GM12878 (cell line): ENCODE measurements around the gene UBE3B. TPM values are rescaled to one million over a fixed set of nuclear protein-coding genes. Genes with fewer than 3 reads are reported as not detected.

Experiments
- TCF12 ChIP-seq: IDR thresholded peaks from 2 replicates; pipeline ENCODE4 v1.6.1; 2011; ENCODE audit warnings: low read depth, mild to moderate bottlenecking, low read length
- TCF3 ChIP-seq: IDR thresholded peaks from 2 replicates; pipeline ENCODE4 v1.6.1; 2012; ENCODE audit warnings: low read depth, mild to moderate bottlenecking, low read length, borderline replicate concordance; ENCODE audit not compliant: insufficient read depth
- polyA plus RNA-seq, 11 experiments: library from polyadenylated mRNA; depleted of rRNA in 4 of 11; unstranded in 6 of 11; stranded (reverse) in 5 of 11; fragments of >200 nt; fragmentation: Nextera tagmentation in 4 of 11; fragmentation: Illumina TruSeq in 1 of 11; extraction: Ambion mirVana in 4 of 11; extraction: Trizol in 1 of 11; gene quantifications; 1 replicate in 1 of 11; 2 replicates in 10 of 11; pipeline versions ENCODE4 v1.2.1 to v1.2.3, GENCODE V29; 2011 to 2016; ENCODE audit warnings: inconsistent platforms in 2 of 11, missing spikeins in 2 of 11, low read depth in 1 of 11
- total RNA-seq, 4 experiments: library from RNA; depleted of rRNA in 3 of 4; stranded (reverse); fragments of >200 nt in 3 of 4; fragmentation: Illumina TruSeq in 1 of 4; extraction: Trizol in 1 of 4; gene quantifications; 2 replicates each; pipeline versions ENCODE4 v1.2.1 to v1.2.3, GENCODE V29; 2013 to 2021
- TF ChIP-seq, protein P1 (sequence below): fragments of 450-650 bp; formaldehyde crosslinking; IDR thresholded peaks from 2 replicates; pipeline ENCODE4 v1.4.0; 2022; ENCODE audit warnings: mild to moderate bottlenecking, moderate library complexity
- TF ChIP-seq, protein P2 (sequence below): fragments of 450-650 bp; formaldehyde crosslinking; IDR thresholded peaks from 2 replicates; pipeline ENCODE4 v1.5.0; 2022; ENCODE audit warnings: mild to moderate bottlenecking, missing genetic modification characterization

Gene UBE3B
- total and polyA plus RNA-seq, 10 of the 15 experiments (the other 5 are each of a cell fraction or from before 2014, with no cell fraction given): 7.4 to 25.3 (median 17.1) TPM

DNA sequence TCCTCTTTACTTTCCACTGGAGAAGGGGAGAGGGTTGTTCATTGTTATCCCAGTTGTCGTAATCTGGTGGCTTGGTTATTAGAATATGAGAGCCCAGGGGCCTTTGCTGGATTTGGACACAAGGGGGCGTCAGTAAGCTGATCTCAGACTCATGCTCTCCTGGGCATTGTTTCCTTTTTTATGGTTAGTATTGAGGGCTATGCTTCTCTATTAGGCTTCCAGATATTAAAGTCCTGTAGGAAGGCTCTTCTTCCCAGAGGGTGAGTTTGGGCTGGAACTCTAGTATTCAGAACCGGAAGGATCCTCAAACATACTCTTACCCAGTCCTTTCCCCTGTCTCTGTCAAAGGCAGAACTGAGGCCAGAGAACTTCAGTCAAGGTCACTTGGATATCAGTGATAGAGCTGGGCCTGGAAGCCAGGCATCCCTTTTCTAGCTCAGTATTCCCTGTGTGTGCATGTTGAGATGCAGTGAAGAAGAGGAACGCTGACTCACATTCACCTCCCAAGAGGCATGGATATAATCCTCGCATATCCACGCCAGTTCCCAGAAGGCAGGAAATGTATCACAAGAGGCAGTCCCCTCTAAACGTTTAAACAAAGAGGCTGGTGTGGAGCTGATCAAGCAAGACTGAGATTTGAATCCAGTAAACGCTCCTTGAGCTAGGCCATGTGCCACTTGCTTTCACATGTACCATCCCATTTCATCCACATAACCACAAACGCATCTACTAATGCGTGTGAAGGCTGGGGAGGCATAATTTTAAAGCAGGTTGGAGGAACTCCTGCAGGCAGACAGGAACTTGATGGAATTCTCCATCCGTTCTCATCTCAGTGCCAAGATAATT, 41.6 kb downstream of the UBE3B start (continued):
- TF ChIP-seq, protein P1, sequence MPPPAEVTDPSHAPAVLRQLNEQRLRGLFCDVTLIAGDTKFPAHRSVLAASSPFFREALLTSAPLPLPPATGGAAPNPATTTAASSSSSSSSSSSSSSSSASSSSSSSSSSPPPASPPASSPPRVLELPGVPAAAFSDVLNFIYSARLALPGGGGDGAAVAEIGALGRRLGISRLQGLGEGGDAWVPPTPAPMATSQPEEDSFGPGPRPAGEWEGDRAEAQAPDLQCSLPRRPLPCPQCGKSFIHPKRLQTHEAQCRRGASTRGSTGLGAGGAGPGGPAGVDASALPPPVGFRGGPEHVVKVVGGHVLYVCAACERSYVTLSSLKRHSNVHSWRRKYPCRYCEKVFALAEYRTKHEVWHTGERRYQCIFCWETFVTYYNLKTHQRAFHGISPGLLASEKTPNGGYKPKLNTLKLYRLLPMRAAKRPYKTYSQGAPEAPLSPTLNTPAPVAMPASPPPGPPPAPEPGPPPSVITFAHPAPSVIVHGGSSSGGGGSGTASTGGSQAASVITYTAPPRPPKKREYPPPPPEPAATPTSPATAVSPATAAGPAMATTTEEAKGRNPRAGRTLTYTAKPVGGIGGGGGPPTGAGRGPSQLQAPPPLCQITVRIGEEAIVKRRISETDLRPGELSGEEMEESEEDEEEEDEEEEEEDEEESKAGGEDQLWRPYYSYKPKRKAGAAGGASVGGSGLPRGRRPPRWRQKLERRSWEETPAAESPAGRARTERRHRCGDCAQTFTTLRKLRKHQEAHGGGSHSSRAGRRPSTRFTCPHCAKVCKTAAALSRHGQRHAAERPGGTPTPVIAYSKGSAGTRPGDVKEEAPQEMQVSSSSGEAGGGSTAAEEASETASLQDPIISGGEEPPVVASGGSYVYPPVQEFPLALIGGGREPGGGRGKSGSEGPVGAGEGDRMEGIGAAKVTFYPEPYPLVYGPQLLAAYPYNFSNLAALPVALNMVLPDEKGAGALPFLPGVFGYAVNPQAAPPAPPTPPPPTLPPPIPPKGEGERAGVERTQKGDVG (CRISPR knock-in tag): no peak
- TF ChIP-seq TCF3: no peak
- TF ChIP-seq TCF12: no peak
- TF ChIP-seq, protein P2, sequence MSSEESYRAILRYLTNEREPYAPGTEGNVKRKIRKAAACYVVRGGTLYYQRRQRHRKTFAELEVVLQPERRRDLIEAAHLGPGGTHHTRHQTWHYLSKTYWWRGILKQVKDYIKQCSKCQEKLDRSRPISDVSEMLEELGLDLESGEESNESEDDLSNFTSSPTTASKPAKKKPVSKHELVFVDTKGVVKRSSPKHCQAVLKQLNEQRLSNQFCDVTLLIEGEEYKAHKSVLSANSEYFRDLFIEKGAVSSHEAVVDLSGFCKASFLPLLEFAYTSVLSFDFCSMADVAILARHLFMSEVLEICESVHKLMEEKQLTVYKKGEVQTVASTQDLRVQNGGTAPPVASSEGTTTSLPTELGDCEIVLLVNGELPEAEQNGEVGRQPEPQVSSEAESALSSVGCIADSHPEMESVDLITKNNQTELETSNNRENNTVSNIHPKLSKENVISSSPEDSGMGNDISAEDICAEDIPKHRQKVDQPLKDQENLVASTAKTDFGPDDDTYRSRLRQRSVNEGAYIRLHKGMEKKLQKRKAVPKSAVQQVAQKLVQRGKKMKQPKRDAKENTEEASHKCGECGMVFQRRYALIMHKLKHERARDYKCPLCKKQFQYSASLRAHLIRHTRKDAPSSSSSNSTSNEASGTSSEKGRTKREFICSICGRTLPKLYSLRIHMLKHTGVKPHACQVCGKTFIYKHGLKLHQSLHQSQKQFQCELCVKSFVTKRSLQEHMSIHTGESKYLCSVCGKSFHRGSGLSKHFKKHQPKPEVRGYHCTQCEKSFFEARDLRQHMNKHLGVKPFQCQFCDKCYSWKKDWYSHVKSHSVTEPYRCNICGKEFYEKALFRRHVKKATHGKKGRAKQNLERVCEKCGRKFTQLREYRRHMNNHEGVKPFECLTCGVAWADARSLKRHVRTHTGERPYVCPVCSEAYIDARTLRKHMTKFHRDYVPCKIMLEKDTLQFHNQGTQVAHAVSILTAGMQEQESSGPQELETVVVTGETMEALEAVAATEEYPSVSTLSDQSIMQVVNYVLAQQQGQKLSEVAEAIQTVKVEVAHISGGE (CRISPR knock-in tag): no peak
